ENCODE measurements around the gene DDX27.

- no peak for TF ChIP-seq SRF (IDR thresholded peaks at IDR 0.05; ENCODE audit: low read depth, low read length)
- no peak for TF ChIP-seq CTCF (CRISPR knock-in tag; IDR thresholded peaks at IDR 0.05)
- TF ChIP-seq SMARCC2 (IDR thresholded peaks at IDR 0.05) = no peak
- no peak for TF ChIP-seq HDAC2 (CRISPR knock-in tag; IDR thresholded peaks at IDR 0.05)
- no peak for TF ChIP-seq TEAD2 (CRISPR knock-in tag; IDR thresholded peaks at IDR 0.05)
- TF ChIP-seq FOSL1 (CRISPR knock-in tag; IDR thresholded peaks at IDR 0.05; ENCODE audit: borderline replicate concordance) = no peak
Observed at GRCh38 chr20:49256261-49256660, 37.0 kb downstream of the DDX27 start.
